OCI-LY7 (cell line): ENCODE results near the gene GPR146. TPM values are rescaled to one million over a fixed set of nuclear protein-coding genes. Genes with fewer than 3 reads are reported as not detected.

ENCODE experiments used
- BruUV-seq: library from RNA; stranded (reverse); fragments of 400-500 nt; replicated peaks from 2 replicates; lab custom pipeline; 2021; lab: Mats Ljungman, UMichigan
- CTCF ChIA-PET: fragments of 300-600 bp; sonication (Branson Sonifier 250); formaldehyde crosslinking; loops from one replicate; lab custom pipeline; 2022; ENCODE audit warnings: antibody characterized with exemption; ENCODE audit not compliant: unreplicated experiment; lab: Charles Lee
- POLR2A ChIA-PET: fragments of 300-600 bp; sonication (Branson Sonifier 250); formaldehyde crosslinking; loops from one replicate; lab custom pipeline; 2022; ENCODE audit warnings: antibody characterized with exemption; lab: Charles Lee
- DNase-seq: peaks from one replicate; pipeline ENCODE4 v3.0.0-alpha.2; 2015; ENCODE audit warnings: low spot score
- H2AFZ ChIP-seq: fragments of 200-600 bp; sonication (generic), shearing (Covaris generic); 2 replicates; pipeline ENCODE4 v1.6.1; 2014; ENCODE audit warnings: mild to moderate bottlenecking, antibody characterized with exemption, low read length, moderate library complexity
- H3K27ac ChIP-seq: fragments of 200-600 bp; sonication (generic); 2 replicates; pipeline ENCODE4 v1.5.1; 2014; ENCODE audit warnings: mixed run types, low read depth, mild to moderate bottlenecking, moderate library complexity, low read length, inconsistent platforms; ENCODE audit not compliant: poor library complexity, severe bottlenecking
- H3K36me3 ChIP-seq: fragments of 200-600 bp; sonication (generic); 2 replicates; pipeline ENCODE4 v1.6.1; 2014; ENCODE audit warnings: mild to moderate bottlenecking, antibody characterized with exemption, low read length, moderate library complexity, mixed read lengths; ENCODE audit not compliant: insufficient read depth
- H3K4me1 ChIP-seq: fragments of 200-600 bp; sonication (generic); 2 replicates; pipeline ENCODE4 v1.5.1; 2014; ENCODE audit warnings: mild to moderate bottlenecking, low read length; ENCODE audit not compliant: insufficient read depth, poor library complexity, severe bottlenecking
- H3K4me2 ChIP-seq: fragments of 200-600 bp; sonication (generic); 2 replicates; pipeline ENCODE4 v1.6.1; 2014; ENCODE audit warnings: mild to moderate bottlenecking, low read length
- H3K4me3 ChIP-seq: fragments of 200-600 bp; sonication (generic); 2 replicates; pipeline ENCODE4 v1.5.1; 2014; ENCODE audit warnings: mild to moderate bottlenecking, low read depth, low read length; ENCODE audit not compliant: poor library complexity, severe bottlenecking
- H3K79me2 ChIP-seq: fragments of 200-600 bp; sonication (generic); 2 replicates; pipeline ENCODE4 v1.6.1; 2016; ENCODE audit warnings: low read depth, mild to moderate bottlenecking, low read length, moderate library complexity, mixed read lengths; ENCODE audit not compliant: insufficient read depth
- H3K9me2 ChIP-seq: fragments of 200-600 bp; sonication (generic); 2 replicates; pipeline ENCODE4 v1.6.1; 2016; ENCODE audit warnings: mild to moderate bottlenecking, low read length, mixed read lengths; ENCODE audit not compliant: insufficient read depth
- H3K9me3 ChIP-seq: fragments of 200-600 bp; sonication (generic); 2 replicates; pipeline ENCODE4 v1.6.1; 2014; ENCODE audit warnings: mild to moderate bottlenecking, mixed run types, low read length, mixed read lengths
- H4K20me1 ChIP-seq: fragments of 200-600 bp; sonication (generic); 2 replicates; pipeline ENCODE4 v1.6.1; 2014; ENCODE audit warnings: mild to moderate bottlenecking, antibody characterized with exemption, low read length, moderate library complexity, mixed read lengths; ENCODE audit not compliant: insufficient read depth
- EZH2phosphoT487 ChIP-seq: fragments of 200-600 bp; sonication (generic); IDR thresholded peaks from 2 replicates; pipeline ENCODE4 v1.6.1; 2018; ENCODE audit warnings: low read depth, borderline replicate concordance, mild to moderate bottlenecking, mixed run types, antibody characterized with exemption, low read length, moderate library complexity, mixed read lengths
- intact Hi-C: fragments of 100-400 bp; cut with micrococcal nuclease; formaldehyde crosslinking; loops from one replicate; pipeline ENCODE4 v1.10.0; 2022; ENCODE audit not compliant: unreplicated experiment
- total RNA-seq, 2 experiments: library from RNA; depleted of rRNA in 1 of 2; stranded (reverse); fragments of >200 nt in 1 of 2; shearing (Covaris generic) in 1 of 2; gene quantifications; 2 replicates each; pipeline ENCODE4 v1.2.3, GENCODE V29; 2014 to 2022
- TF ChIP-seq, protein P1 (sequence below): fragments of 200-600 bp; sonication (generic); conservative IDR thresholded peaks from 2 replicates; pipeline ENCODE4 v1.5.1; 2014; ENCODE audit warnings: mild to moderate bottlenecking, antibody characterized with exemption, low read length, moderate library complexity, mixed read lengths

Gene GPR146
- total RNA-seq, 2 experiments from 2014 or later: 0.95 to 3.3 TPM

DNA sequence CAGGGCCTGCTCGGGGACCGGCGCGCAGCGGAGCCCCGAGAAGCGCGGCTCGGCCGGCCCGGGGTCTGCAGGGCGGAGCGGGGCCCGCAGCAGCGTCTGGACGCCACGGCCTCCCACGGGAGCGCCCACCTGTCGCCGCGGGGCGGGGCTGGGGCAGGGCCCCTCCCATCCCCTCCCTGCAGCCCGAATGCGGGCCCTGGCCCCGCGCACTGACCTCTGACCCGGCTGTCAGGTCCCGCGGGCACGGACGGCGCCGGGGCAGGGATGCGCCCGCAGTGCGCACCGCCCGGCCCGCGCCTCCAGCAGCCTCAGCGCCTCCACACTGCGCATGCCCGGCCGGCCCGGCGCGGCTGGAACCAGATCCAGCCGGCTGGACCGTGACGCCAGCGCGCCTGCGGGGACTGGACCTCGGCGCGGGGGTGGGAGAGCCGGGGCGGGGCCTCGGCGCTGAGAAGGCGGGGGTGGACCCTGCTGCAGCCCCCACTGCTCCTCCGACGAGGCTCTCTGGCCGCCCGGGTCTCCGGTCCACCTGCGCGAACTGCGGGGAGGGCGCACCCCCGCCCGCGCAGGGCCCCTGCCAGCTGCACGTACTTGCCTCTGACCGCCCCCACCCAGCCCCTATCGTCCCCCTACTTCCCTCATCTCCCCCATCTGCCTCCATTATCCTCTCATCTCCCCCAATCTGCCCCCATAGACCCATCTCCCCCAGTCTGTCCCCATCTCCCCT is 16.1 kb upstream of the GPR146 start:
- ChIA-PET CTCF (no interaction called here), POLR2A (interaction anchor here (2.4 kb wide), 1 partner anchor 58 kb away, joined by 12 read pairs; no protein-coding TSS in a partner anchor)
- Histone ChIP-seq H3K9me3 (no peaks in the 10 kb centered on the region), H3K4me1 (peaks cover 69% of the 10 kb centered on the region), H4K20me1 (no peaks in the 10 kb centered on the region), H3K36me3 (peaks cover 21% of the 10 kb centered on the region; the same call in 1 of the 2 replicates), H3K4me2 (peak overlapping the region; percentile 96), H2AFZ (peak overlapping the region; percentile 51; the same call in 1 of the 2 replicates), H3K4me3 (peak overlapping the region; percentile 85), H3K9me2 (no peaks in the 10 kb centered on the region), H3K79me2 (peaks cover 33% of the 10 kb centered on the region; the same call in 1 of the 2 replicates), H3K27ac (peak overlapping the region; percentile 95)
- TF ChIP-seq, protein P1, sequence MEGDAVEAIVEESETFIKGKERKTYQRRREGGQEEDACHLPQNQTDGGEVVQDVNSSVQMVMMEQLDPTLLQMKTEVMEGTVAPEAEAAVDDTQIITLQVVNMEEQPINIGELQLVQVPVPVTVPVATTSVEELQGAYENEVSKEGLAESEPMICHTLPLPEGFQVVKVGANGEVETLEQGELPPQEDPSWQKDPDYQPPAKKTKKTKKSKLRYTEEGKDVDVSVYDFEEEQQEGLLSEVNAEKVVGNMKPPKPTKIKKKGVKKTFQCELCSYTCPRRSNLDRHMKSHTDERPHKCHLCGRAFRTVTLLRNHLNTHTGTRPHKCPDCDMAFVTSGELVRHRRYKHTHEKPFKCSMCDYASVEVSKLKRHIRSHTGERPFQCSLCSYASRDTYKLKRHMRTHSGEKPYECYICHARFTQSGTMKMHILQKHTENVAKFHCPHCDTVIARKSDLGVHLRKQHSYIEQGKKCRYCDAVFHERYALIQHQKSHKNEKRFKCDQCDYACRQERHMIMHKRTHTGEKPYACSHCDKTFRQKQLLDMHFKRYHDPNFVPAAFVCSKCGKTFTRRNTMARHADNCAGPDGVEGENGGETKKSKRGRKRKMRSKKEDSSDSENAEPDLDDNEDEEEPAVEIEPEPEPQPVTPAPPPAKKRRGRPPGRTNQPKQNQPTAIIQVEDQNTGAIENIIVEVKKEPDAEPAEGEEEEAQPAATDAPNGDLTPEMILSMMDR: no peak
- no peak for TF ChIP-seq EZH2phosphoT487
- DNase-seq: peak; percentile 89
- no TSS peak for BruUV-seq
- intact Hi-C loops: loop anchor here (5.0 kb wide), 2 partner anchors 124 to 479 kb away; no protein-coding TSS in a partner anchor

DNA sequence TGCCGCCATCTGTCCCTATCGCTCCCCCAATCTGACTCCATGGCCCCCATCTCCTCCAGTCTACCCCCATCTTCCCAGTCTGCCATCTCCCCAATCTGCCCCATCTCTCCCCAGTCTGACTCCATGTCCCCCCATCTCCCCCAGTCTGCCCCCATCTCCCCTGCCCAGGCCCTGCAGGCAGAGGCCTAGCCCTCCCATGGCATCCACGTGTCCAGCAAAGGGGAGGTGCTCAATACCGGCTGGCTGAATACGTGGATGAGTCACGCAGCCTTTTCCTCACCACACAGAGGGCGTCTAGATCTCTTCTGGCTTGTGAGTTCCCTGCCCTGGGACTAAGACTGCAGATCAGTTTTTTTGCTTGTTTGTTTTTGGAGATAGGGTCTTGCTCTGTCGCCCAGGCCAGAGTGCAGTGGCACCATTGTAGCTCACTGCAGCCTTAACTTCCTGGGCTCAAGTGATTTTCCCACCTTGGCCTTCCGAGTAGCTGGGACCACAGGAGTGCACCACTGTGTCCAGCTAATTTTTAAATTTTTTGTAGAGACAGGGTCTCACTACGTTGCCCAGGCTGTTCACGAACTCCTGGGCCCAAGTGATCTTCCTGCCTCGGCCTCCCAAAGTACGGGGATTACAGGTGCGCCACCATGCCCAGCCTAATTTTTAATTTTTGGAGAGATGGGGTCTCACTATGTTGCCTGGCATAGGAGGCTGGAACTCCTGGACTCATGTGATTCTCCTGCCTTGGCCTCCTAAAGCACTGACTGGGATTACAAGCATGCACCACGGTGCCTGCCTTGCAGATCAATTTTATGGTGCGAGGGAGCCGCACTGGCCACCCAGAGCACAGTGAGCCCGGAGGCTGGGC is 15.3 kb upstream of the GPR146 start:
- TF ChIP-seq EZH2phosphoT487: no peak
- TF ChIP-seq, protein P1: no peak
- Histone ChIP-seq H3K4me3 (peak overlapping the region; percentile 85), H3K4me2 (peak overlapping the region; percentile 96), H2AFZ (peak overlapping the region; percentile 51; the same call in 1 of the 2 replicates), H3K9me3 (no peaks in the 10 kb centered on the region), H3K79me2 (peaks cover 25% of the 10 kb centered on the region; the same call in 1 of the 2 replicates), H3K9me2 (no peaks in the 10 kb centered on the region), H3K36me3 (peaks cover 21% of the 10 kb centered on the region; the same call in 1 of the 2 replicates), H3K4me1 (peaks cover 61% of the 10 kb centered on the region), H4K20me1 (no peaks in the 10 kb centered on the region), H3K27ac (peak overlapping the region; percentile 95)
- TSS peak; percentile 57 for BruUV-seq
- peak; percentile 62 for DNase-seq
- ChIA-PET POLR2A (no interaction called here), CTCF (no interaction called here)
- intact Hi-C loops: loop anchor here (5.0 kb wide), 2 partner anchors 123 to 478 kb away; no protein-coding TSS in a partner anchor
